IPS DF 4.7 (cell line): ENCODE measurements around the gene POLR2A.
A peak's percentile ranks its signal among the peaks of the same experiment; 100 is the strongest.

Source experiments
- DNase-seq: peaks from one replicate; pipeline ENCODE4 v3.0.0-alpha.2; 2013; ENCODE audit warnings: low spot score; ENCODE audit errors: extremely low read depth

Gene POLR2A

DNA sequence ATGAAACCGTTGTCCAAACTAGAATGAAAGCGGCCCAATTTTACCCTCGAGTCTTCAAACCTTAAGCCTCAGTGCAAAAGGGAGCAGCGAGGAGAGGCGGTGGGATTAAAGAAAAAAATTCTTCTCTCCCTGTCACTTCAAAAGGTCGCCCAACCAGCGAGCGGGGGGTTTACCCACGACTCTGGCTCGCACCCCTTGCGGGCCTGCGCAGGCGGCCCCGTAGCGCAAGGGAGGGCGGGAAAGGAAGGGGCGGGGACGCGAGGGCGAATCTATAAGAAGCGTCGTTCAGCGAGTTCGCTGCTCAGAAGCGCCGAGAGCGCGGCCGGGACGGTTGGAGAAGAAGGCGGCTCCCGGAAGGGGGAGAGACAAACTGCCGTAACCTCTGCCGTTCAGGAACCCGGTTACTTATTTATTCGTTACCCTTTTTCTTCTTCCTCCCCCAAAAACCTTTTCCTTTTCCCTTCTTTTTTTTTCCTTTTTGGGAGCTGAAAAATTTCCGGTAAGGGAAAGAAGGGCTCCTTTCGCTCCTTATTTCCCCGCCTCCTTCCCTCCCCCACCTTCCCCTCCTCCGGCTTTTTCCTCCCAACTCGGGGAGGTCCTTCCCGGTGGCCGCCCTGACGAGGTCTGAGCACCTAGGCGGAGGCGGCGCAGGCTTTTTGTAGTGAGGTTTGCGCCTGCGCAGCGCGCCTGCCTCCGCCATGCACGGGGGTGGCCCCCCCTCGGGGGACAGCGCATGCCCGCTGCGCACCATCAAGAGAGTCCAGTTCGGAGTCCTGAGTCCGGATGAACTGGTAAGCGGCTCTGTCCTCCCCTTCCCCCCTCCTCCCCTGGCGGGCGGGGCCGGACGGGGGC lies at the start of gene POLR2A:
POLR2A (plus strand) TSS at position 300 of the 852 bp plus-strand sequence.
- DNase-seq, result peak; percentile 79

DNA sequence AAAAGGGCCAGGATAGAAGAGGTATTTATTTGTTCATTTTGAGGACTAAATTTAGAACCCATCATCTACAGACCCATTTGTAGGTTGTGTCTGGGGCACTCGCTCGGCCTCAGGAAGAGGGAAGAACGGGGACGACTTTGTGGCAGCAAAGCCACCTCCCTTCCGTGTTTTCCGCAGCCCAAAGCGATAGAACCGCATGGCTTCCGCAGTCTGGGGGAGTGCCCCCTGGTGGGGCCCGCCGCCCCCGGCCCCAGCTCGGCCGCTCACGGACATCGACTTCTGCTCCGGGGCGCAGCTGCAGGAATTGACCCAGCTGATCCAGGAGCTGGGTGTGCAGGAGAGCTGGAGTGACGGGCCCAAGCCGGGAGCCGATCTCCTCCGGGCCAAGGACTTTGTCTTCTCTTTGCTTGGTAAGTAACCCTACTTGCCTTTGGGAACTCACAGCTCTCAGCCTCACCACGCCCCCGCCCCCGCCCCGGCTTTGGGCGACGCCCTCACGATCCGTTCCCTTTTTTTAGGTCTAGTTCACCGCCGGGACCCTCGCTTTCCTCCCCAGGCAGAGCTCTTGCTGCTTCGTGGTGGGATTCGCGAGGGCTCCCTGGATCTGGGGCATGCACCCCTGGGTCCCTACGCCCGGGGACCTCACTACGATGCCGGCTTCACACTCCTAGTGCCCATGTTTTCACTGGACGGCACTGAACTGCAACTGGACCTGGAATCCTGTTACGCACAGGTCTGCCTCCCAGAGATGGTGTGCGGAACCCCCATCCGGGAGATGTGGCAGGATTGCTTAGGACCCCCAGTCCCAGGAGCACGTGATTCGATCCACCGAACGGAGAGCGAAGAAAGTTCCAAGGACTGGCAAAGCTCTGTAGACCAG lies 48.2 kb upstream of the POLR2A start:
- no peak for DNase-seq

DNA sequence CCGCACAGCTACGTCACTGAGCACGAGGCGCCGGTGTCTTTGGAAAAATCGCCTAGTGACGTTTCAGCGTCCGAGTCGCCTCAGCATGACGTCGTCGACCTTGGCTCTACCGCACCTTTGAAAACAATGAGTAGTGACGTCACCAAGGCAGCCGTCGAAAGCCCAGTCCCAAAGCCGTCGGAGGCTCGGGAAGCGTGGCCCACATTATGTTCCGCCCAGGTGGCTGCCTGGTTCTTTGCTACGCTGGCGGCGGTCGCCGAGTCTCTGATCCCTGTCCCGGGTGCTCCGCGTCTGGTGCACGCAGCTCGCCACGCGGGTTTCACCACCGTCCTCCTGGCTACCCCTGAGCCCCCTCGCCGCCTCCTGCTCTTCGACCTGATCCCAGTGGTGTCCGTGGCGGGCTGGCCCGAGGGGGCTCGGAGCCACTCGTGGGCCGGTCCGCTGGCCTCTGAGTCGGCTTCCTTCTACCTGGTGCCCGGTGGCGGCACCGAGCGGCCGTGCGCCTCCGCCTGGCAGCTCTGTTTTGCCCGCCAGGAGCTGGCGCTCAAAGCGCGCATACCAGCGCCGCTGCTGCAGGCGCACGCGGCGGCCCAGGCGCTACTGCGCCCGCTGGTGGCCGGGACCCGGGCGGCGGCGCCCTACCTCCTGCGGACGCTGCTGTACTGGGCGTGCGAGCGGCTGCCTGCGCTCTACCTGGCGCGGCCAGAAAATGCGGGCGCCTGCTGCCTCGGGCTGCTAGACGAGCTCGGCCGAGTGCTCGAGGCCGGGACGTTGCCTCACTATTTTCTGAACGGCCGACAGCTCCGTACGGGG lies 47.4 kb upstream of the POLR2A start:
- peak; percentile 51 for DNase-seq

DNA sequence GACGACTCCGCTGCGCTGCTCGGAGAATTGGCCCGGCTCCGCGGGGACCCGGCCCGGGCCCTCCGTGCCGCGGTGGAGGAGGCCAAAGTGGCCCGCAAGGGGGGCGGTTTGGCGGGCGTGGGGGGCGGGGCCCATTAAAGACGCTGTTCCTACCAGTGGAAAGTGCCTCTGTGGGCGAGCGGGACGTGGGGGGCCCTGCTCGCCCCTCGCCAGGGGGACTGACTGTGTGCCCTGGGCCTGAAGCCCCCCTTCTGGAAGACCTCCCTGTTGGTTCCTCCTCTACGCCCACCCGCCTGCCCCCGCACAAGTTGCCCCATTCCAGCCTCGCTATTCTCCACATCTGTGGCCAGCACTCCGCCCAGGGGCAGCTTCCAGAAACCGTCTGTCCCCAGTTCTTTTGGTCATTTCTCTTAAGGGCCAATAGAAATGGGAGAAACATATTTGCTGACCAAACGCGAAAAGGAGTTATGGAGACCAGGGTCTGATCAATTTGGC lies 46.8 kb upstream of the POLR2A start:
- DNase-seq, result no peak

DNA sequence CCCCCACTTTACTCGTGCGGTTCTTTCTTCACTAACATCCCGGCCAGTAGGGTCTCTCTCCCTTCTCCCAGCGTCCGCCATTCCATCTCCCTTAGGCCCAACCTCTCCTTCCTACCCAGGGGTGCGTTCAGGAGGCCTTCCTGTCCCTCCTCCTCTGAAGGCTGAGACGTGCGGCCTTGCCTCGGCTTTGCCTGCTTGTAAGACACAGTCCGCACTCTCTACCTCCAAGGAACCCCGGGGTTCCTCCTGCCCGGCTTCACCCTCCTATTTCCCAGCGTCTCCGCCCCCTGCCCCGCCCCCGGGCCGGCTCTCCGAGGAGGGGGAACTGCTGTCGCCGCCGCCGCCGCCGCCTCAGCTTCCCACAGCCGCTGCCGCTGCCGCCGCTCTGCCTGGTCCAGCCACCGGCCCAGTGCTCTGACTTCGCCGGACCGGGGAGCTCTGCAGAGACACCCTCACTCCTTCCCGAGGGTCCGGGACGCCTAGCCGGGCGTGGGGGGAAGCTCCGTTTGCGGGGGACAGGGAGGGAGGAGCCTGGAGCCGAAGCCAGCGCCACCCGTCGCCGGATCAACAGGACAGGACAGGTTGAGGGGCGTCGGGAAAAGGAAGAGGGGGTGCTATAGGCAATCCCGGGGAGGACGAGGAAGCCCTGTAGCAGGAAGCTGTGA lies 46.1 kb upstream of the POLR2A start:
- DNase-seq, result no peak

DNA sequence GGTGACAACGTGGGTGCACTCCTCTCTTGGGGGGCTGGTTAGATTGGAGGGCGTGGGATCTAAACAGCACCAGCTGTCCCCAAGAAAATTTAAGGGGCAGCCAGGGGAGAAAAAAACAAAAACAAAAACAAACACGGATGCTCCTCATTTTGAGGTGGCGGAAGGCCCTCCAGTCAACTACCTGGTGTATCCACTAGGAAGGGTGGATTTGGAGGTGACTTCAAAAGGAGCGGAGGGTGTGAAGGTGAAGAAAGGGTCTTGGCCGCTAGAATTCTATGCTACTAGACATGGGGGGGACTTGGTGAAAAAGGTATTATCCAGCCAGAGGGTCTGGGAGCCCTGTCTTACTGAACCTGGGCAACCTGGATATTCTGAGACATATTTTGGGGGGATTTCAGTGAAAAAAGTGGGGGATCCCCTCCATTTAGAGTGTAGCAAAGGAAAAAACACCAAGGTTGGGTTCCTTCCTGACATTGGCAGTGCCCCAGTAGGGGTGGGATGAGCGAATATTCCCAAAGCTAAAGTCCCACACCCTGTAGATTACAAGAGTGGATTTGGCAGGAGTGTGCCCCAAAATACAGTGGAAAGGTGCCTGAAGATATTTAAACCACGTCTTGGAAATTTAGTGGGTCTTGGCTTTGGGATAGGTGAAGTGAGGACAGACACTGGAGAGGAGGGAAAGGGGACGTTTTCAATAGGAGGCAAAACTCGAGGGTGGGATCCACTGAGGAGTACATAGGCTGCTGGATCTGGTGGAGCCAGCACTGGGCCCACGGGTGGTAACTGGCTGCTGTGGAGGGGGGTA lies 45.3 kb upstream of the POLR2A start:
- DNase-seq, result no peak

DNA sequence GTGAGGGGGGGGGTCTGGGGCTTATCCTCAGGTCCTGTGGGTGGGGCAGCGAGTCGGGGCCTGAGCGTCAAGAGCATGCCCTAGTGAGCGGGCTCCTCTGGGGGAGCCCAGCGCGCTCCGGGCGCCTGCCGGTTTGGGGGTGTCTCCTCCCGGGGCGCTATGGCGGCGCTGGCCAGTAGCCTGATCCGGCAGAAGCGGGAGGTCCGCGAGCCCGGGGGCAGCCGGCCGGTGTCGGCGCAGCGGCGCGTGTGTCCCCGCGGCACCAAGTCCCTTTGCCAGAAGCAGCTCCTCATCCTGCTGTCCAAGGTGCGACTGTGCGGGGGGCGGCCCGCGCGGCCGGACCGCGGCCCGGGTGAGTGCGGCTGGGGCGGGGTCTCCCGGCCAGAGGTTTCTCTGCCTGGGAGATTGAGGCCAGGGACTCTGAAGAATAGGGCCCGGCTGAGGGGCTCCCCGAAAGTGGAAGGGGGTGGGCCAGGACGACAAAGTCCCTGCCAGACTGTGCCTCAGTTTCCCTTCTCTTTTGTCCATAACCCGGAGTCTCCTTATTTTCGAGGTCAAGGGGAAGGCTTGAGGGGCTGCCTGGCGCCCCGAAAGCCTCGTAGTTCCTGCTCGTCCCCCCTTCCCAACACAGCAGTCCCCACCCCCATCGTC lies 44.6 kb upstream of the POLR2A start, which contains the start of gene FGF11:
FGF11 (plus strand) TSS at position 51 of the 651 bp plus-strand sequence; CDS start at position 160, 109 bp downstream.
- DNase-seq, result no peak

DNA sequence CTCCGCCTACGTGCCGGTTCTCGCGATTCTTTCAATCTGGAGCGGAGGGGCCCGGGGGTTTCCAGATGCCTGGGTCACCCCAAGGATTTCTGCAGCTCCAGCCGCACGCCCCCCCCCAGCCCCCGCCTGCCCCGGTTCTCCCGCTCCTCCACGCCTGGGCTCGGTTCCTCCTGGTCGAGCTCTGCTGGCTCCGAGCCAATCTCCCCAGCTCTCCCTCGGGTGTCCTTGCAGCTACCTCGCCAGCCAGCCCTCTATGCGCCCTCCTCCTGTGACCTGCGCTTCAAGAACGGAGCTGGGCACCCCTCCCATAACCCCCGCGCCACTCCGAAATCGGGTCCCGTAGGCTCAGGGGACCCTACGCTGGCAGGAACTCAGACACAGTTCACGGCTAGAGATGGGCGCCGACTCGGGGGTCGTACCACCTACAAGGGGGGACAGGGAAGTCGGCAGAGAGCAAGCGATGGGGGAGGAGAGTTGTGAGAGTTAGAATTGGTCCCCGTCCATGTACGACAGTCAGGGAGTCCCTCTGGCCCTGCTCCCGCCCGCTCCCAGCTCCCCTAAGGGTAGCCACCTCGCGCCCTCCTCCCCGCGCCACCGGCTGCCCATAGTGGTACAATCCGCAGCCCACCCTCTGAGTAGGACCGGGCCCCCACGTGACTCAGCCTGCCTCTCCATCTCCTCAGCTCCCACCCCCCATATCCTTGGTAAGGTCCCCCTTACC lies 43.9 kb upstream of the POLR2A start:
- DNase-seq, result no peak

DNA sequence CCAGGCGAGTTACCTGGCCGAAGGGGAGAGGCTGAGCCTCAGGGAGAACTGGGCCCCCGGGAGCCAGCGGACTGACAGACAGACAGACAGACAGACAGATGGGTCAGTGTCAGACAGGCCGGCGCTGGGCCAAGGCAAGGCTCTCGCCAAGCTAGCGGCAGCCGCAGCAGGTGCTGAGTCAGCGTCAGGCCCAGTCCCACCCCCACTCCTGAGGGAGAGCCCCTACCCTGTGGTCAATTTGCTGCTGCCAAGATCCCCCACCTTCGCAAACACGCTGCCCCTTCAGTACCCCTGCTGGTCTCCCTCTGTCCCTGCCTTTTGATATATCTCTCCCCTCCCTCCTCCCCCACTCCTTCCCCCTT lies 43.4 kb upstream of the POLR2A start:
- DNase-seq, result no peak

DNA sequence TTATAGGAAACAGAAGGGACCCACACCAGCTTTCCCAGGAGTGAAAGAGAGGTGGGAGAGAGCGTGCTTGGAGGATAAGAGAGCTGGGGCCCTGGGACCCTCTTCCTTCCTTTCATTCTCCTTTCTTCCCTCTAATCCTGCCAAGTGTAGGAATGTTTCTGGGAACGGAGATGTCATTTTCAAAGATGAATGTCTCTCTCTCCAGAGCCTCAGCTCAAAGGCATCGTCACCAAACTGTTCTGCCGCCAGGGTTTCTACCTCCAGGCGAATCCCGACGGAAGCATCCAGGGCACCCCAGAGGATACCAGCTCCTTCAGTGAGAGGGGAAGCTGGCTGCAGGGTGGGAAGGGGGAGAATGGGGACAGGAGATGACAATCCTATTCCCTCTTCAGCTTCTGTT lies 42.9 kb upstream of the POLR2A start:
- DNase-seq, result no peak

DNA sequence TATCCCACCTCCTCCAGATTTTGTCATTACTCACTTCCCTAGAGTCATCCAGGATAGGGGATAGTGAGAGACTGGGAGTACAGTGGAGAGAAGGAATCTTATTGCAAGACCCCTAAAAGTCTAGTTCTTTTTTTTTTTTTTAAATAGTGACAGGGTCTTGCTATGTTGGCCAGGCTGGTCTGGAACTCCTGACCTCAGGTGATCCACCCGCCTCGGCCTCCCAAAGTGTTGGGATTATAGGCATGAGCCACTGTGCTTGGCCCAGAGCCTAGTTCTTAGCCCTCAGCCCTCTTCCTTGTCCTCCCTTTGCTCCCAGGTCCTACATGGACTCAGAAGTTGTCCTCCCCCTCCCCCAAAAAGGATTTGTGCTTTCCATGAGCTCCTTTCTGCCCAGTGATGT lies 42.0 kb upstream of the POLR2A start:
- no peak for DNase-seq

DNA sequence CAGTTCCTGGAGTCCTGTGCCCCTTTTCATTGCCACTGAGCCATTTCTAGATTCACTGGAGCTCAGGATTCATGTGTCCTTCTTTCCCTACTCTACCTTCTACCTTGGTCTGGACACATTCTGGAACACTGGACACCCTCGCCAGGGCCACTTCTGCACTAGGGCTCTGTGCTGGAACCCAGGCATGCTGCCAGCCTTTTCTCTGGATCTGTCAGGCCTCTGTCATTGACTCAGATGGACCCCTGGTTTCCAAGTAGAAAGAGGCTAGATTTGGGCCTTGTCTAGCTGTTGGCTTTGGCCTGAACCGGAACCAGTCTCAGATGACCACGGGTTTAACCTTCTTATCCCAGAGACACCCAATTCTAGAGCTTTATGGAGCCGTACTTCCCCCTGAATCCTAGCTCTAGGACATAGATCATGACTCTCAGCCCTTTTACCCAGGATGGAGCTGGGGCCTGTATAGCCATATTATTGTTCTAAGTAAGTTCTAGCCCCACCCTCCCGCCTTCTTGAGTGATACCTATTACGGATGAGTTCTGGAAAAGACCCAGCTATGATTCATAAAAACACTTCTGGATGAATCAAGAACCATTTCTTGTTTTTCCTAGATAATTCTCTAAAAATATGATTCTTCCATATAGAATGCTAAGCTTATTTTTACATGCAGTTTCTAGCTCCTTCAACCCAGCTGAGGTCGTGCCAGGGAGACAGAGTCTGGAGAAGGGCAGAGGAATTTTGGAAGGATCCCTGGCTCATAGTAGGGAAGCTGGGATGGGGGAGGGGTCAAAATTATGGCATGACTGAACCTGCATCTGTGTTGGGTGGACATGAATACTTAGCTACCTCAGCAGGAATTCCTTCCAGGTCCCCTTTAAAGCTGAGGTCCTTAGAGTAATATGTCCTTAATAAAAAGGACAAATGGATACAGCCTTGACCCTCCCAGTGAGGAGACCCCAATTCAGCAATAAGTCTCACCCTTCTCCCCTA lies 40.4 kb upstream of the POLR2A start:
- no peak for DNase-seq

DNA sequence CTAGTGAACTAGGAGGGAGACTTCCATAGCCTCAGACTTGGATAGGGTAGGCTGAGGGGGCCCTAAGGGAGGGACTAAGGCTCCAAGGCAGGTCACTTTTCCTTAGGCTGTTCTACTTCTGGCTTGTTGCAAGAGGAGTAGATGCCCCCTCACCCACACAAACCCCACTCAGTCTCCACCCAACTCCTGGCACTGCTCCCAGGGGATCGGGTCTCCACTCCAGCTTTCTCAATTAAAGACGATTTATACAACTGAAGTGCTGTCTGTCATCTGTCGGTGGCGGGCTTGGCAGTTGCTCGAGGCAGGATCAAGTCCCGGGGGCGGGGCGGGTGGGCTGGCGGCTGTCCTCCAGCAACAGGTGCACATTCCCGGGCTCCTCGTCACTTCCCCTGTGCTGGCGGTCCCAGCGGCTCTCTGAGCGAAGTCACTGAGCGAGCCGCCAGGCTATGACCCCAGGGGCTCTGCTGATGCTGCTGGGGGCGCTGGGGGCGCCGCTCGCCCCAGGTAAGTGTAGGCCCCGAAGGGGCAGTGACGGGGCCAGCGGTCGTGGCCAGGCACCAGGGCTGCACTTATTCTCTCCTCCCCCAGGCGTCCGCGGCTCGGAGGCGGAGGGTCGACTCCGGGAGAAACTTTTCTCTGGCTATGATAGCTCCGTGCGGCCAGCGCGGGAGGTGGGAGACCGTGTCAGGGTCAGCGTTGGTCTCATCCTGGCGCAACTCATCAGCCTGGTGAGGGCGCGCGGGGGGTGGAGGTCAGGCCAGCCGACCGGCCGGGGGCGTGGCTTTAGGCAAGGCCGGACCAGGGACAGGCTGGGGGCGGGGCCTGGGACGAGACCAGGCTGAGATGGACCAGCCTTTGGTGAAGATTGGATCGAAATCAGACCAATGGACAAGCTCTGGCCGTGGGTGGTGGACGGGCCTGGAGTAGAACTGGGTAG lies 39.2 kb upstream of the POLR2A start, which contains the start of gene CHRNB1:
CHRNB1 (plus strand) TSS at position 380 of the 937 bp plus-strand sequence; CDS start at position 447, 67 bp downstream.
- no peak for DNase-seq

DNA sequence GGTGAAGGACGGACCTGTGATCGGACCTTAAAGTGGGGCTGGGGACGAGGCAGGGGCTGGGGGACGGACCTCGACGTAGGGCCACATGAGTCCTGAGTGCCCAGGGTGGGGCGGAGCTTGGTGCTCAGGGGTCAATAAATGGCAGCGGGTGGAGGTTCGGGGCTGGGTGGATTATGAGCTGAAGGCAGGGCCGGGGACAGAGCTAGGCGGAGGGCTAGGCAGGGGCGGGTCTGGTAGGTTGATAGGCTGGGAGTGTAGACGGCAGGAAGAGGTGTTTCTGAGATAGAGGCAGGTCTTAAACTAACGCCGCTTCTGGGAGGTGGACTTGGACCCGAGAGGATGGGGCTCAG lies 38.6 kb upstream of the POLR2A start:
- DNase-seq, result peak; percentile 64

DNA sequence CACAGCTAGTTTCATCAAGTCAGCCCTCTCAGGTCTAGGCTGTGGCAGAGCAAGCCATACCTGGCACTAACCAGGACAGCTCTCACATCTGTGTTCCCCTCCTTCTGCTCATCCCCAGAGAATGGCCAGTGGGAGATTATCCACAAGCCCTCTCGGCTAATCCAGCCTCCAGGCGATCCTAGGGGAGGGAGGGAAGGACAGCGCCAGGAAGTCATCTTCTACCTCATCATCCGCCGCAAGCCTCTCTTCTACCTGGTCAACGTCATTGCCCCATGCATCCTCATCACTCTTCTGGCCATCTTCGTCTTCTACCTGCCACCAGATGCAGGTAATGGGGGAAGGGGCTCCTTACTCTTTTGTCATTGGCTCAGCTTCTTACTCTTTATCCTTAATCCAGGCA lies 35.7 kb upstream of the POLR2A start:
- no peak for DNase-seq

DNA sequence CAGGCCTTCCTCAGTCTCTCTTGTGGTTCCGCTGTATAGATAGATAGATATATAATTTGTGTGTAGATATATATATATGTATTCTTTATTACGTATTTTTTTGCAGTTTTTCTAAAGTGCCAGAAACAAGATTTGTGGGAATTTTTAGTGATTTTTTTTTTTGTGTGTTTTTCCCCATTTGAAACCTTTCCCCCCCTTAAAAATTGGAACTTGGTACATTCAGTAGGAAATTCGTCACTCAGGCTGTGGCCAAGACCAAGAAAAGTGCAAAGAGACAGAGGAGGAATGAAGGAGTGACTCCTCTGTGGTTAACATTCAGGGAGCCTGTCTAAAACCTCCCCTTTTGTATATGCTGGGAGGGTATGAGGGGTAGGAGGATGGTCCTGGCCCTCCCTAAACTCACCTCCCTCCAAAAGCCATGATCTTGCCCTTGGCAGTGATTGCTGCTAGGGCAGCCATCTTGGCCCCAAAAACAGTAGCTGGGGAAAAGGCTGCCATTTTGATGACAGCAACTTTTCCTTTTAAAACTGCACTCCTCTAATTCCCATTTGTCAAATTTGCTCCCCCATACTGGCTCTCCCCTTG lies 24.1 kb upstream of the POLR2A start:
- DNase-seq, result no peak
